ENCODE results near the gene BCAP31. TPM values are rescaled to one million over a fixed set of nuclear protein-coding genes. Genes with fewer than 3 reads are reported as not detected.

Gene BCAP31
- total and polyA plus RNA-seq, 2 donors (not counting 1 experiment from before 2014, with no cell fraction given): 59.5 to 117 TPM

DNA sequence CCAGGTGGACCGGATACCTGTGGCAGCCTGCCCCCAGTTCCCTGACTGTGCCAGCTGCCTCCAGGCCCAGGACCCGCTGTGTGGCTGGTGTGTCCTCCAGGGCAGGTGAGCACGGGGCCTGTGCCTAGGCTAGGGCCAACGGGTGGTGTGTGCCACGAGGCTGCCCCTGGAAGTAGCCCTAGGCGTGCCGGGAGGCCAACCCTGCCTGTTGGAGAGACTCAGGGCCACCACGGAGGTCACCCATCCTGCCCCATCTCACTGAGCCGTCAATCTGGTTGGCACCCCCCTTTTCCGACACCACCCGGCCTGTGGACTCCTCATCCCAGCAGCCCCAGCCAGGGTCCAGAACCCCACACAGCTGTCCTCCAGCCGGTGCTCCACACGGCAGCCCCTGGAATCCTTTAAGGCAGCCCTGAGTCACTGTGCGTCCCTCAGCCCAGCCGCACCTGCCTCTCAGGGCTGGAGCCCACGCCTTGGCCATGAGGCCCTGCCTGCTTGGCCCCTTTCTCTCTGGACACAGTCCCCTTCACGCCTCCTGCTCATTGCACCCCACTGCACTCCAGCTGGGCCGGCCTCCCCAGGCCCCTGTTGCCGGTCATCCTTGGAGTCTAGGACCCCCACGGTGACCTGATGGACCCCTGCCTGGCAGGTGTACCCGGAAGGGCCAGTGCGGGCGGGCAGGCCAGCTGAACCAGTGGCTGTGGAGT is 45.1 kb upstream of the BCAP31 start:
- no peak overlapping the region for H3K4me2 ChIP-seq (replicated peaks; ENCODE audit: low read depth, low read length, poor library complexity, severe bottlenecking)
- ChIA-PET CTCF (no interaction called here), POLR2A (interaction anchor here (0.6 kb wide), 1 partner anchor 176 kb away, joined by 4 read pairs; no protein-coding TSS in a partner anchor)
- TF ChIP-seq, protein P1, sequence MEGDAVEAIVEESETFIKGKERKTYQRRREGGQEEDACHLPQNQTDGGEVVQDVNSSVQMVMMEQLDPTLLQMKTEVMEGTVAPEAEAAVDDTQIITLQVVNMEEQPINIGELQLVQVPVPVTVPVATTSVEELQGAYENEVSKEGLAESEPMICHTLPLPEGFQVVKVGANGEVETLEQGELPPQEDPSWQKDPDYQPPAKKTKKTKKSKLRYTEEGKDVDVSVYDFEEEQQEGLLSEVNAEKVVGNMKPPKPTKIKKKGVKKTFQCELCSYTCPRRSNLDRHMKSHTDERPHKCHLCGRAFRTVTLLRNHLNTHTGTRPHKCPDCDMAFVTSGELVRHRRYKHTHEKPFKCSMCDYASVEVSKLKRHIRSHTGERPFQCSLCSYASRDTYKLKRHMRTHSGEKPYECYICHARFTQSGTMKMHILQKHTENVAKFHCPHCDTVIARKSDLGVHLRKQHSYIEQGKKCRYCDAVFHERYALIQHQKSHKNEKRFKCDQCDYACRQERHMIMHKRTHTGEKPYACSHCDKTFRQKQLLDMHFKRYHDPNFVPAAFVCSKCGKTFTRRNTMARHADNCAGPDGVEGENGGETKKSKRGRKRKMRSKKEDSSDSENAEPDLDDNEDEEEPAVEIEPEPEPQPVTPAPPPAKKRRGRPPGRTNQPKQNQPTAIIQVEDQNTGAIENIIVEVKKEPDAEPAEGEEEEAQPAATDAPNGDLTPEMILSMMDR (IDR thresholded peaks at IDR 0.05): no peak
- TF ChIP-seq EZH2 (IDR thresholded peaks at IDR 0.05; ENCODE audit: borderline replicate concordance, insufficient read depth, low read depth, low read length, poor library complexity, severe bottlenecking): no peak
- no peaks in the 10 kb centered on the region for H3K36me3 ChIP-seq (replicated peaks in 1 of 2; ENCODE audit: control extremely low read depth in 1 of 2, control insufficient read depth in 1 of 2, extremely low read depth in 1 of 2, insufficient read depth in 2 of 2, low read length in 1 of 2)
- 87% methylated on average over 13 of the region's 23 CpGs for WGBS (ENCODE audit: insufficient coverage)
- H3K27me3 Mint-ChIP-seq: no peaks in the 10 kb centered on the region
- no peaks in the 10 kb centered on the region for H3K9me3 Mint-ChIP-seq (ENCODE audit: insufficient read depth)
- no peaks in the 10 kb centered on the region for H4K20me1 ChIP-seq (ENCODE audit: control insufficient read depth, insufficient read depth, low read length, poor library complexity, severe bottlenecking)
- H3K79me2 ChIP-seq (ENCODE audit: control insufficient read depth, insufficient read depth, low read length): no peaks in the 10 kb centered on the region
- DNase-seq (no peak), ATAC-seq (ENCODE audit: low read depth) (no peak)
- H3K27ac Mint-ChIP-seq: no peak overlapping the region
- H3K4me3 ChIP-seq (ENCODE audit: control extremely low read depth in 1 of 5, extremely low read depth in 1 of 5, insufficient read depth in 1 of 5, low read depth in 2 of 5, low read length in 4 of 5): no peak overlapping the region
- H3K27me3 ChIP-seq (replicated peaks in 1 of 4; ENCODE audit: control extremely low read depth in 1 of 4, control insufficient read depth in 3 of 4, insufficient read depth in 4 of 4, low read length in 3 of 4): no peaks in the 10 kb centered on the region
- no peak overlapping the region for H2AFZ ChIP-seq (ENCODE audit: insufficient read depth, low read depth, low read length, poor library complexity, severe bottlenecking)
- H3K4me1 Mint-ChIP-seq: peaks cover 9% of the 10 kb centered on the region
- no peak overlapping the region for H3K27ac ChIP-seq (ENCODE audit: low read length in 2 of 2)
- intact Hi-C loops (cut with micrococcal nuclease): no loop called here
- no peaks in the 10 kb centered on the region for H3K9me3 ChIP-seq (ENCODE audit: control extremely low read depth in 1 of 3, control insufficient read depth in 2 of 3, insufficient read depth in 1 of 3, low read length in 2 of 3)
- peaks cover 0 to 11% of the 10 kb centered on the region in 2 donors for H3K4me1 ChIP-seq (ENCODE audit: control insufficient read depth in 2 of 2, insufficient read depth in 2 of 2, low read length in 2 of 2)
- H3K9ac ChIP-seq (ENCODE audit: low read length): no peak overlapping the region
- no peak overlapping the region for H3K4me3 Mint-ChIP-seq
